ENCODE measurements around the gene TNIK.

TNIK gene

DNA sequence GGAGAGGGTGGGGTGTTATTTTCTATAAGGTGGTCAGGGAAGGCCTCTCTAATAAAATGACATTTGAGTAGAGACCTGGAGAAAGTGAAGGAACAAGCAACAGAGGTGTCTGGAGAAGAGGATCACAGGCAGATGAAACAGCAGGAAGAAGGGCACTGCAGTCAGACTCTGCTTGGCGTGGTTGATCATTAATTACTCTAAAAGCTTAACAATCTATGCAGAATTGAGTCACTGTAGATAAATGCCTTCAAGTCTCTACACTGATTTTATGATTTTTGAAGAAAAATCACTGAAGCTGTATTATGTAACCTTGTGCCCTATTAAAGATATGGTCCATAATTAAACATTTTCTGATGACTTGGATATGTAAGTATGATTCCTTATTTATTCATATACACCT, 114.2 kb downstream of the TNIK start:
- peaks cover 20% of the 10 kb centered on the region for H3K4me1 Mint-ChIP-seq (ENCODE audit: low read depth)

DNA sequence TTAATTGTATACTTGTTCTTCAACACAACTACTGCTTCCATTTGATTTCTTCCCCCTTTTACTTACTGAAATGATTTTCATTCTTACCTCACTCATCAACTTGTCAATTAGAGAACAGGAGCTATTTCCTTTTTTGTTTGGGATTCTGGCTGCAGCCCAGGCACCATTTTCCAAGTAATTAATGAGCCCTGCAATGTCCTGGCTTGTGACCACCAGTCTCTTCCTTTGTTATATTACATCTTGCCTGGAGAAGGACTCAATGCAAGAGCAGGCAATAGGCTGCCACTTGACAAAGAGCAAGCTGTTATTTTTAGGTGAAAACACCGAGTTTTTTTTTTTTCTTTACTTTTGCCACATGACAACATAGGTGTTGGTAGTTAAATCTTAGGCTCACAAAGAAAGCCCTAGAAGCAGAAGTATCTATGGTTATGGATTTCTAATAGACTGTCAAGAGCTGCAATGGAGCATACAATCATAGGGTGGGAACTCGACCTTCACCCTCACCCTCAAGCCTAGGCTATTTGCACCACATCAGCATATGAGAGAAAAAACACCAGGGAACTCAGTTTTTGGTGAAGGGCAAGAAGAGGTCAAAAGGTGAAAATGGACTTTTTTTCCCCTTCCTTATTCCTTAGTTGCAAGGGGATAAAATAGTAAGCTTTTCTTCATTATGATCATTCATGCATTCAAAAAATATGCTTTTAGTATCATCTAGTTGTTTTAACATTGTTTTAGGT, 114.9 kb downstream of the TNIK start:
- Mint-ChIP-seq H3K36me3 (ENCODE audit: low read depth) (peaks cover 39% of the 10 kb centered on the region), H3K9me3 (peaks cover 23% of the 10 kb centered on the region), H3K27me3 (ENCODE audit: low read depth) (no peaks in the 10 kb centered on the region), H3K4me3 (no peak overlapping the region), H3K27ac (no peak overlapping the region), H3K4me1 (ENCODE audit: low read depth) (peaks cover 18% of the 10 kb centered on the region)
- no peak for DNase-seq (ENCODE audit: low spot score)

More for the DNA sequence above, 114.2 kb downstream of the TNIK start:
- DNase-seq (ENCODE audit: low spot score), result no peak
- Mint-ChIP-seq H3K27me3 (ENCODE audit: low read depth) (no peaks in the 10 kb centered on the region), H3K36me3 (ENCODE audit: low read depth) (peaks cover 39% of the 10 kb centered on the region), H3K9me3 (peaks cover 23% of the 10 kb centered on the region), H3K4me3 (no peak overlapping the region), H3K27ac (no peak overlapping the region)

DNA sequence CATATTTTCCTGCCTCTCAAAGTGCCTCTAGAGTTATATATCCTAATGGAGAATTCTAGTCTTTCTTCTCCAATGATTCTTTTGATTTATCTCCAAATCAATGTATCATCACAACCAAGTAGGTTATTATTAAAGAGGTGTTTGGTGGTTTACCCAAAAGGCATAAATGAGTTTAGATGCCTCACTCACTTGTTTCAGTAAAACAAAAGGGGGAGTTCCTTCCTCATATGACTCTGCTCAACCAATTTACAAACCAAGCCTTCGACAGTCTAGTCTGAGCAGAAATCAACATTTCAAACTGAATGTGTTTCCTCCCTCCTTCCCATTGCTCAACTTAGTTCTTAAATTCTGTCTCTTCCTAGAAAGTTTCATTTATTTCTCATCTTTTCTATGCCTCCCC, 116.5 kb downstream of the TNIK start:
- H3K9me3 Mint-ChIP-seq, result peaks cover 23% of the 10 kb centered on the region
- no peak for DNase-seq (ENCODE audit: low spot score)
- H3K27me3 Mint-ChIP-seq (ENCODE audit: low read depth), result no peaks in the 10 kb centered on the region
- H3K4me1 Mint-ChIP-seq (ENCODE audit: low read depth), result peaks cover 17% of the 10 kb centered on the region
- no peak overlapping the region for H3K27ac Mint-ChIP-seq
- H3K4me3 Mint-ChIP-seq, result no peak overlapping the region
- peaks cover 43% of the 10 kb centered on the region for H3K36me3 Mint-ChIP-seq (ENCODE audit: low read depth)

DNA sequence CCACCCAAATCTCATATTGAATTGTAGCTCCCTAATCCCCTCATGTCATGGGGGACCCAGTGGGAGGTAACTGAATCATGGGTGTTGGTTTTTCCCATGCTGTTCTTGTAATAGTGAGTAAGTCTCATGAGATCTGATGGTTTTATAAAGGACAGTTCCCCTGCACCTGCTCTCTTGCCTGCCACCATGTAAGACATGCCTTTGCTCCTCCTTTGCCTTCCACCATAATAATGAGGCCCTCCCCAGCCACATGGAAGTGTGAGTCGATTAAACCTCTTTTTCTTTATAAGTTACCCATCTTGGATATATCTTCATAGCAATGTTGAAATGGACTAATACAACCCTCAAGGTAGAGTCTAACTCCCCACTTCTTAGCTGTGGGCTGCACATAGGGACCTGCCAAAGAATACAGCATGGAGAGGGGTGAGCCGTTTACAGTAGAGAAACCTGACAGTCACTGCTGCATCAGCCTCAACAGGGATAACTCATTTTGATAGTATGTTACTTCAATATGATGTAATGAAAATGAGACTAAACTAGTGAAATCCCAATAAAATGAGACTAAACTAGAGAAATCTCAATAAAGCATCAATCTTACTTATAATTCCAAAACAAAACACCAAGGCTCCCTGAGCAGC, 117.3 kb downstream of the TNIK start:
- Mint-ChIP-seq H3K36me3 (ENCODE audit: low read depth) (peaks cover 45% of the 10 kb centered on the region), H3K4me1 (ENCODE audit: low read depth) (peaks cover 15% of the 10 kb centered on the region), H3K9me3 (peaks cover 23% of the 10 kb centered on the region), H3K4me3 (no peak overlapping the region), H3K27ac (no peak overlapping the region), H3K27me3 (ENCODE audit: low read depth) (no peaks in the 10 kb centered on the region)
- DNase-seq (ENCODE audit: low spot score), result no peak

DNA sequence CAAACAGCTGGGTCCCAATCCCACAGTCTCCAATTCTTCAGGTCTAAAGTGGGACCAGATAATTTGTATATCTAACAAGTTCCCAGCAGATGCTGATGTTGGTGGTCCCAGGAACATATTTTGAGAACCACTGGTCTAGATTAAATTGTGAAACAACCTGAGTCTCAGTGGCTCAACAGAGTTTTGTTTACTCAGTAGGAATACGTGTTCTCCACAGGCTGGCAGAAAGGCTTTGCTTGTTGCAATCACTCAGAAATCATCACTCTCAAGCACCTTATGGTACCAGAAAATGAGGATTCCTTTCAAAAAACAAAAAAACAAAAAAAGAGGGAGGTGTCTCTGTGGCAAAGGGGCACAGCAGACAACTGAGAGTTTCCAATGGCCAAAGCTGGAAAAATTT, 118.0 kb downstream of the TNIK start:
- Mint-ChIP-seq H3K4me1 (ENCODE audit: low read depth) (peaks cover 11% of the 10 kb centered on the region), H3K27me3 (ENCODE audit: low read depth) (no peaks in the 10 kb centered on the region), H3K36me3 (ENCODE audit: low read depth) (peaks cover 45% of the 10 kb centered on the region)

DNA sequence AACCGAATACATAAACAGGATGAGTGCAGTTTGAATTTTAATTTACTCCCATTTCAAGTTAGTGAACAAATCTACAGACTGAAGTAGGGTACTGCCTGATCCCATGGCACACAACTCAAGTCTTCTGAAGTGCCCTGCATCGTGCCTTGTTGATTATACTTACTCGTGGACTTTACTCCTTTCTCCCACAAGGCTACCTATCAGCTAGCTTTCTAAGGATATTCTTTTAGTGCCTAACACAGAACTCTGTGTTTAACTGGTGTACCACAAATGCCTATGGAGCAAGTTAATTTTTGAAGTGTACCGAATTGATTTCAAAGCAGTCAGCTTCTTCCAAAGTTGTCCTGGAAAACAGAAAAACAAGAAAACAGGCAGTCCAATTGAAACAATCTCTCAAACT, 119.8 kb downstream of the TNIK start:
- Mint-ChIP-seq H3K9me3 (peaks cover 23% of the 10 kb centered on the region), H3K27me3 (ENCODE audit: low read depth) (no peaks in the 10 kb centered on the region), H3K27ac (no peak overlapping the region), H3K4me3 (no peak overlapping the region), H3K36me3 (ENCODE audit: low read depth) (peaks cover 39% of the 10 kb centered on the region), H3K4me1 (ENCODE audit: low read depth) (peaks cover 14% of the 10 kb centered on the region)
- no peak for DNase-seq (ENCODE audit: low spot score)

More for the DNA sequence above, 118.0 kb downstream of the TNIK start:
- peak overlapping the region; percentile 18 for H3K27ac Mint-ChIP-seq
- H3K4me3 Mint-ChIP-seq, result no peak overlapping the region
- DNase-seq (ENCODE audit: low spot score), result no peak
- H3K9me3 Mint-ChIP-seq, result peaks cover 23% of the 10 kb centered on the region

DNA sequence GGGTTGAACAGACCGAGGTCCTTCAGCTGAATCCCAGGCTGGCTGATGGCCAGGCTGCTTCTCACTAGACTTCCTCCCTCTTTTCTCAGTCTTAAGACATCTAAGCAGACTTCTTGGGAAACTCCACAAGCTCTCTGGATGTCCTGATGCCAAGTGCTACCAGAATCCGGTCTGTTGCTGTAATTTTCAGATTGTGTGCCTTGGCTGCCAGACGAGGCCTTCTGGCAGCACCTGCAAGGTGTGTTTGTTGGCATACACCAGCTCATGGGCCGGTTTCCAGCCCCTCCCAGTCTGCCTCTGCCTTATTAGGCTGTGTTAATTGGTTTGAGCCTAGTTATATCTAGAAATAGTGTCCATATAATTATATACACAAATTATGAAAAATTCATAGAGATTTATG, 120.6 kb downstream of the TNIK start:
- DNase-seq (ENCODE audit: low spot score), result no peak
- peaks cover 36% of the 10 kb centered on the region for H3K36me3 Mint-ChIP-seq (ENCODE audit: low read depth)

DNA sequence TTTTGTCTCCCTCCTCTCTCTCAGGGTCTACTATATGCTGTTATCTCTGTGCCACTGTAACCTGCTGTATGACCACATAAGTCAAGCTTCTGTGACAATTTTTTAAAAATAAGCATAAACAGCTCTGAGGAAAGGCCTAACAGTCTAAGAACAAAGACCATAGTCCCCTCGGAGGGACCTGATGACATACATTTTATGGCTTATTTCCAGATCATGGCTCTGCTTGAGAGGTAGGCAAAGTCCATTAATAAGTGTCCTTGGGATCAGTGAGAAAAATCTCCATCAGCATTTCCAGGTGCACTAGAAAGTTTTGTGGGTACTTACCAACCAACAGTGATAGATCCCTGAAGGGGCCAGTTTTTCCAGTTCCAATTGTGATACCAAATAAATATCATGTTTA, 123.8 kb downstream of the TNIK start:
- peaks cover 20% of the 10 kb centered on the region for H3K36me3 Mint-ChIP-seq (ENCODE audit: low read depth)
- no peaks in the 10 kb centered on the region for H3K9me3 Mint-ChIP-seq
- no peak overlapping the region for H3K27ac Mint-ChIP-seq
- peaks cover 17% of the 10 kb centered on the region for H3K4me1 Mint-ChIP-seq (ENCODE audit: low read depth)
- H3K4me3 Mint-ChIP-seq, result no peak overlapping the region
- no peaks in the 10 kb centered on the region for H3K27me3 Mint-ChIP-seq (ENCODE audit: low read depth)
- no peak for DNase-seq (ENCODE audit: low spot score)

More for the DNA sequence above, 120.6 kb downstream of the TNIK start:
- H3K27ac Mint-ChIP-seq, result no peak overlapping the region
- peaks cover 21% of the 10 kb centered on the region for H3K9me3 Mint-ChIP-seq
- peaks cover 16% of the 10 kb centered on the region for H3K4me1 Mint-ChIP-seq (ENCODE audit: low read depth)
- no peak overlapping the region for H3K4me3 Mint-ChIP-seq
- no peaks in the 10 kb centered on the region for H3K27me3 Mint-ChIP-seq (ENCODE audit: low read depth)

DNA sequence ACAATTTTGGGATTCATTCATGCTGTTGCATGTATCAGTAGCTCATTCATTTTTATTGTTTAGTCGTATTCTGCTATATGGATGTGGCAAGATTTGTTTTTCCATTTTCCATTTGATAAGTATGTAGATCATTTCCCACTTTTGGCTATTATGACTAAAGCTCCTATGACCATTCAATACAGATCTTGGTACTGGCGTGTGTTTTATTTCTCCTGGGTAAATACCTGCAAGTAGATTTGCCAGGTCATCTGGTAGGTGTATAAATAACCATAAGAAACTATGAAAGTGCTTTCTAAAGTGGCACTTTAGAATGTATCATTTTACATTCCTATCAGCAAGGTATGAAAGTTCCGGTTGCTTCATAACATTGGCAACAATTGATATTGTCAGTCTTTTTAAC, 124.6 kb downstream of the TNIK start:
- Mint-ChIP-seq H3K27ac (no peak overlapping the region), H3K9me3 (no peaks in the 10 kb centered on the region), H3K4me3 (no peak overlapping the region), H3K36me3 (ENCODE audit: low read depth) (peaks cover 20% of the 10 kb centered on the region), H3K4me1 (ENCODE audit: low read depth) (peaks cover 21% of the 10 kb centered on the region), H3K27me3 (ENCODE audit: low read depth) (no peaks in the 10 kb centered on the region)
- no peak for DNase-seq (ENCODE audit: low spot score)

DNA sequence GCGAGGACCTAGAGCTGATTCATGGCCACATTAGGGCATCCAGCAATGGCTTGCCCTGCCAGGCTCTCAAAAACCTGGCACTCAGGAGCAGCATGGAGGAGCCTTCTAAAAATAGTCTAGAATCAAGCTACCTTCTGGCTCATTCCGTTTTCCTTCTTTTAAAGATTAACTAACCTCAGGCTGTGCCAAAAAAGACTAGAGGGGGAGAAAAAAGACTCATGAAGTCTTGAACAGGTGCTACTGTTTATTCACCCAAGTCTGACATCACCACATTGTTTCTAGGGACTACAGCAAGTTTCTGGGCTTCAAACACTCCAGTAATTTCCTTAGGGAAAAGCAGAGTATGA, 125.8 kb downstream of the TNIK start:
- Mint-ChIP-seq H3K36me3 (ENCODE audit: low read depth) (peaks cover 20% of the 10 kb centered on the region), H3K27ac (no peak overlapping the region), H3K4me3 (no peak overlapping the region), H3K9me3 (no peaks in the 10 kb centered on the region), H3K27me3 (ENCODE audit: low read depth) (no peaks in the 10 kb centered on the region), H3K4me1 (ENCODE audit: low read depth) (peaks cover 29% of the 10 kb centered on the region)
- no peak for DNase-seq (ENCODE audit: low spot score)

DNA sequence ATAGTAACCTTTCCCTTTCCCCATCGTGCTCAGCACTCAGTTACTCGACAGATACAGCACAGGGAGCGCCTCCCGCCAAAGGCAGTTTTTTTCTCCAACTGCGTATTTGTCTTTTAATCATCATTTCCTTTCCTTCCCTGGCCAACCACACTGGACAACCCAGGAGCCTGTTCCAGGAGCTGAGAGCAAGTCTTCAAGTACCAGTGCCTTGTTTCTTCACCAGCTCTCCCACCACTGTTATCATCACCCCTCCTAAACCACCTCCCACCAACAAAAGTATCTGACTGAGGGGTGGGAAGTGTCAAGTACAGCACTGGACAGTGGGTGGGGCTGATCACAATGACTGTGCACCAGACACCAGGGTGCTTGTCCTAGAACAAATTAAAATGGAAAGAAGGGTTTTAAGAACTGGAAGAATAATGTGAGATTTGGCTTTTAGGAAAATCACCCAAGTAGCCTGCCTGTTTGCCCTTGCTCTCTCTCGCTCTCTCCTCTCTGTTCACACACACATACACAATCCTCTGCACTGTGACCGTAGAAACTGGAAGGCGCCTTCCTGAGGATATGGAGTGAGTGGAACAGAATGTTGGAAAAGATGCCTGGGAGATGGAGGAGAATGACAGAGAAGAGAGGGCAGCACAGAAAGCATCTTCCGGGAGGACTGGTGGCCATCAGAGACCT, 126.3 kb downstream of the TNIK start:
- Mint-ChIP-seq H3K9me3 (no peaks in the 10 kb centered on the region), H3K4me1 (ENCODE audit: low read depth) (peaks cover 30% of the 10 kb centered on the region), H3K27me3 (ENCODE audit: low read depth) (no peaks in the 10 kb centered on the region), H3K36me3 (ENCODE audit: low read depth) (peaks cover 18% of the 10 kb centered on the region), H3K27ac (no peak overlapping the region), H3K4me3 (no peak overlapping the region)
- no peak for DNase-seq (ENCODE audit: low spot score)

DNA sequence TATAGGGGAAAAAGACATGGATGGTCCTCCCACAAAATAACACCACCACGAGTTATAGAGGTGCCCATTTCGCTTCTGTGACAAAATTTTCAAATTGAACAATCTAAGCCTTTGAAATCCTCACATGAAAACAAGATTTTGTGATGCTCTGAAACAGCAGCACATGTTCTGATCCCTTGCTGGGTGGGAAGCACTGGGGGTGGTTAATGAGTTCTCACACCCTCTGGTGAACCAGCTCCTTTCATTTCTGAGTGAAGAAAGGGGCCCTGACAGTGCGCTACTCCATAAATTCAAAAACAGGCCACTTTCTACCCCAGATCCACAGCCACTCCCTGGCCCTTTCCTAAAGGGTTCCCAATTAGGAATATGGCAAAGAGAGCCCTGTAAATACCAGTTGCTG, 129.3 kb downstream of the TNIK start:
- Mint-ChIP-seq H3K36me3 (ENCODE audit: low read depth) (peaks cover 12% of the 10 kb centered on the region), H3K4me3 (no peak overlapping the region), H3K9me3 (no peaks in the 10 kb centered on the region), H3K4me1 (ENCODE audit: low read depth) (peaks cover 36% of the 10 kb centered on the region), H3K27ac (no peak overlapping the region), H3K27me3 (ENCODE audit: low read depth) (no peaks in the 10 kb centered on the region)
- no peak for DNase-seq (ENCODE audit: low spot score)

DNA sequence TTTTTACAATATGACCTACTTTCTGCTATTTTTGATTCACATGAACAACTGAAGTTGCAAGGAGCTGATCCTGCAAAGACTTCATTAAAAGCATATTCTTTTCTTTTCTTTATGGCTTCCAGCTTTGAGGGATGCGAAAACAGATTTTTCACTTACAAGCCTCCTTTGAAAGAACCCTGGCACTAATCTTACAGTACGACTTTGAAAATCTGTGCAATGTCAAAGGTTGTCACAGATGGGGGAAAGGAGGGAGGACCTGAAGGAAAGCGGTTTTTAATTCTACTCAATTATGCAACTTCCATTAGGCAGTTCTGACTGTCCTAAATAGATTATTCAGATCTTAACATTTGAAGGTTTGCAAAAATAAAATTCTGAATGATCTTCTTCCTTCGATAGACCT, 130.5 kb downstream of the TNIK start:
- no peak overlapping the region for H3K4me3 Mint-ChIP-seq
- DNase-seq (ENCODE audit: low spot score), result no peak
- no peak overlapping the region for H3K27ac Mint-ChIP-seq
- H3K4me1 Mint-ChIP-seq (ENCODE audit: low read depth), result peaks cover 33% of the 10 kb centered on the region
- no peaks in the 10 kb centered on the region for H3K27me3 Mint-ChIP-seq (ENCODE audit: low read depth)
- no peaks in the 10 kb centered on the region for H3K9me3 Mint-ChIP-seq
- H3K36me3 Mint-ChIP-seq (ENCODE audit: low read depth), result peaks cover 8% of the 10 kb centered on the region

DNA sequence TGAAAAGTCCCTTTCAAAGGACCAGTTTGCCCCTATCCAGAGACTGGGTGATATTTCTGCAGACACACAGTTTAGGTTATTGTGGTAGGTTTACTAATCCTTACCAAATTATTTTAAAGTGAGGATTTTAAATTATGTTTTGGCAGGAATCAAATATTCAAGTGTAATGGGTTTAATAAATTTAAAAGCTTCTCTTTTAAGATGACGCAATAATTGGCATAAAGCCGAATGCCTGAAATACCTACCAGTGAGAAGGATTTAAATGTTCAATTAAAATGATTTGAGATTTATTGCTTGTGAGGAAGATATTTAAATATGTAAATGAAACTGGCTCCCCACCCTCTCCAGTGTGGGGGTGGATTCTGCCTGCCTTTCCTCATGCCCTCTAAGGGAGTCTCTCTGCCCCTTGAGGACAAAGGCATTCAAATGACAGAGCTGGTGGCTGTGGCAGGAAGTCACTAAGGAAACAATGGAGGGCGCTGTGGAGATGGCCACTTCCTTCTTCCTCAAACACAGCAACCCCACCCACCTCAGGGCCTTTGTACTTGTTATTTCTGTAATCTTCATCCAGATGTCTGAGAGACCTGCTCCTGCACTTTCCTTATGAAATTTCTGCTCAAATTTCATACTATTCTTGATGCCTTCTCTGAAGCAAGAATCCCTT, 131.7 kb downstream of the TNIK start:
- H3K4me3 Mint-ChIP-seq, result peak overlapping the region; percentile 47
- H3K4me1 Mint-ChIP-seq (ENCODE audit: low read depth), result peaks cover 38% of the 10 kb centered on the region
- H3K27me3 Mint-ChIP-seq (ENCODE audit: low read depth), result no peaks in the 10 kb centered on the region
- peak; percentile 22 for DNase-seq (ENCODE audit: low spot score)
- peak overlapping the region; percentile 31 for H3K27ac Mint-ChIP-seq
- no peaks in the 10 kb centered on the region for H3K9me3 Mint-ChIP-seq
- peaks cover 7% of the 10 kb centered on the region for H3K36me3 Mint-ChIP-seq (ENCODE audit: low read depth)
